OCI-LY7 (cell line): ENCODE results near the gene AK5.

Experiments
- CTCF ChIP-seq: fragments of 200-600 bp; sonication (generic); conservative IDR thresholded peaks from 2 replicates; pipeline ENCODE4 v1.5.1; 2014; ENCODE audit warnings: mild to moderate bottlenecking, antibody characterized with exemption, low read length, moderate library complexity, mixed read lengths
- EZH2phosphoT487 ChIP-seq: fragments of 200-600 bp; sonication (generic); IDR thresholded peaks from 2 replicates; pipeline ENCODE4 v1.6.1; 2018; ENCODE audit warnings: low read depth, borderline replicate concordance, mild to moderate bottlenecking, mixed run types, antibody characterized with exemption, low read length, moderate library complexity, mixed read lengths

- TF ChIP-seq CTCF (no peak), EZH2phosphoT487 (no peak)
Measured at GRCh38 chr1:77303387-77303786, 21.6 kb downstream of the AK5 start.
